Prostate gland (tissue), 2 donors: ENCODE results near the gene ARHGAP24. TPM values are rescaled to one million over a fixed set of nuclear protein-coding genes. Genes with fewer than 3 reads are reported as not detected.

ENCODE experiments used
- DNase-seq: peaks from one replicate; pipeline ENCODE4 v3.0.0-alpha.2; 2019; ENCODE audit warnings: low spot score
- H3K27ac ChIP-seq, 2 donors: fragments of 200-600 bp; sonication (generic); 2 replicates each; pipeline ENCODE4 v1.5.1; 2017 to 2019
- H3K27me3 ChIP-seq: fragments of 200-600 bp; sonication (generic); replicated peaks from 2 replicates; pipeline ENCODE4 v1.5.1; 2019; ENCODE audit not compliant: insufficient read depth
- H3K36me3 ChIP-seq, 2 donors: fragments of 200-600 bp; sonication (generic); 1 replicate in 1 of 2; 2 replicates in 1 of 2; pipeline versions ENCODE4 v1.5.1 to v1.8.1; 2017 to 2019
- H3K4me1 ChIP-seq: fragments of 200-600 bp; sonication (generic); replicated peaks from 2 replicates; pipeline ENCODE4 v1.5.1; 2019
- H3K4me3 ChIP-seq, 2 donors: fragments of 200-600 bp; sonication (generic); 2 replicates each; pipeline ENCODE4 v1.5.1; 2017 to 2019
- H3K9me3 ChIP-seq: fragments of 200-600 bp; sonication (generic); 2 replicates; pipeline ENCODE4 v1.5.1; 2017
- CTCF ChIP-seq, 4 experiments: fragments of 200-600 bp in 2 of 4; fragments of 450-650 bp in 2 of 4; sonication (generic) in 2 of 4; IDR thresholded peaks; 1 replicate in 3 of 4; 2 replicates in 1 of 4; pipeline ENCODE4 v1.5.1; 2016 to 2019; ENCODE audit warnings: antibody characterized with exemption in 4 of 4, mild to moderate bottlenecking in 2 of 4, moderate library complexity in 2 of 4
- POLR2A ChIP-seq: fragments of 450-650 bp; IDR thresholded peaks from one replicate; pipeline ENCODE4 v1.6.1; 2016; ENCODE audit warnings: antibody characterized with exemption, mild to moderate bottlenecking
- POLR2AphosphoS5 ChIP-seq: sonication (generic); formaldehyde crosslinking; IDR thresholded peaks from one replicate; pipeline ENCODE4 v1.6.1; 2017; ENCODE audit warnings: antibody characterized with exemption
- WGBS: methylation state at CpG from one replicate; pipeline ENCODE4 v1.1.5; 2018; 5-methylcytosine and 5-hydroxymethylcytosine counted together
- intact Hi-C: fragments of 100-400 bp; cut with DNase I; formaldehyde crosslinking; loops from one replicate; pipeline ENCODE4 v1.14.2; 2022
- total RNA-seq, 2 donors: library from RNA; depleted of rRNA; stranded (reverse); fragments of >200 nt; gene quantifications; one replicate each; pipeline ENCODE4 v1.1.0, GENCODE V29; 2016

ARHGAP24 gene
- total RNA-seq, 2 donors from 2014 or later: 6.7 to 7.4 TPM

- 68% methylated on average over 1 of the region's 1 CpG for WGBS
- TF ChIP-seq CTCF (IDR thresholded peaks at IDR 0.05) (no peak), POLR2AphosphoS5 (no peak), POLR2A (no peak)
- no peaks in the 10 kb centered on the region for H3K9me3 ChIP-seq
Observed at GRCh38 chr4:86011117-86011516, 536.2 kb downstream of the ARHGAP24 start.

DNA sequence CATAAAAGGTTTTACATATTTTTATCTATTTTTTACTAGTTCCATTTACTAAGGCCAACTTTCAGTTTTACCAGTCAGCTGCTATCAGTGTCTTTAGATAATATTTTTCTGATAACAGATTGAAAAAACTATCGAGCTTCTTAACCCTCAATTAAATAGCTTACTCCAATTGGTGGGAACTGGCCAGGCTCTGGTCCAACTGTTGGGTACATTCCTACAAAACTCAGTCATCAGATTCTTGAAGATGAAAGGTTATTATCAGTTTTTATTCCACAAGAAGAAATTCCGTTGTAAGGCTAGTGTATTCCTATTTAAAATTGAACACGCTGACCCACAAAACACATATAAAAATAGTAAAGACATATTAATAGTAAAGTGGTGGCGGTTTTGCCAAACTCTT is 538.7 kb downstream of the ARHGAP24 start:
- 66% methylated on average over 4 of the region's 4 CpGs for WGBS
- Histone ChIP-seq H3K9me3 (no peaks in the 10 kb centered on the region), H3K36me3 (no peaks in the 10 kb centered on the region), H3K27me3 (no peaks in the 10 kb centered on the region), H3K4me1 (no peaks in the 10 kb centered on the region), H3K27ac (no peak overlapping the region), H3K4me3 (no peak overlapping the region)
- TF ChIP-seq POLR2AphosphoS5 (no peak), CTCF (IDR thresholded peaks at IDR 0.05) (no peak), POLR2A (no peak)
- no peak for DNase-seq
- intact Hi-C loops: no loop called here

More at GRCh38 chr4:86011117-86011516, 536.2 kb downstream of the ARHGAP24 start:
- Histone ChIP-seq H3K27me3 (no peaks in the 10 kb centered on the region), H3K4me1 (no peaks in the 10 kb centered on the region), H3K36me3 (no peaks in the 10 kb centered on the region), H3K4me3 (no peak overlapping the region), H3K27ac (no peak overlapping the region)
- DNase-seq: no peak
- intact Hi-C loops: no loop called here

GRCh38 chr4:86014599-86014998 is 539.6 kb downstream of the ARHGAP24 start:
- Histone ChIP-seq H3K4me1 (no peaks in the 10 kb centered on the region), H3K27me3 (no peaks in the 10 kb centered on the region), H3K4me3 (no peak overlapping the region), H3K9me3 (no peaks in the 10 kb centered on the region), H3K27ac (no peak overlapping the region), H3K36me3 (no peaks in the 10 kb centered on the region)
- intact Hi-C loops: no loop called here
- no peak for TF ChIP-seq CTCF (IDR thresholded peaks at IDR 0.05)
- TF ChIP-seq POLR2AphosphoS5: no peak
- no peak for TF ChIP-seq POLR2A
- 96% methylated on average over 5 of the region's 5 CpGs for WGBS
- no peak for DNase-seq

DNA sequence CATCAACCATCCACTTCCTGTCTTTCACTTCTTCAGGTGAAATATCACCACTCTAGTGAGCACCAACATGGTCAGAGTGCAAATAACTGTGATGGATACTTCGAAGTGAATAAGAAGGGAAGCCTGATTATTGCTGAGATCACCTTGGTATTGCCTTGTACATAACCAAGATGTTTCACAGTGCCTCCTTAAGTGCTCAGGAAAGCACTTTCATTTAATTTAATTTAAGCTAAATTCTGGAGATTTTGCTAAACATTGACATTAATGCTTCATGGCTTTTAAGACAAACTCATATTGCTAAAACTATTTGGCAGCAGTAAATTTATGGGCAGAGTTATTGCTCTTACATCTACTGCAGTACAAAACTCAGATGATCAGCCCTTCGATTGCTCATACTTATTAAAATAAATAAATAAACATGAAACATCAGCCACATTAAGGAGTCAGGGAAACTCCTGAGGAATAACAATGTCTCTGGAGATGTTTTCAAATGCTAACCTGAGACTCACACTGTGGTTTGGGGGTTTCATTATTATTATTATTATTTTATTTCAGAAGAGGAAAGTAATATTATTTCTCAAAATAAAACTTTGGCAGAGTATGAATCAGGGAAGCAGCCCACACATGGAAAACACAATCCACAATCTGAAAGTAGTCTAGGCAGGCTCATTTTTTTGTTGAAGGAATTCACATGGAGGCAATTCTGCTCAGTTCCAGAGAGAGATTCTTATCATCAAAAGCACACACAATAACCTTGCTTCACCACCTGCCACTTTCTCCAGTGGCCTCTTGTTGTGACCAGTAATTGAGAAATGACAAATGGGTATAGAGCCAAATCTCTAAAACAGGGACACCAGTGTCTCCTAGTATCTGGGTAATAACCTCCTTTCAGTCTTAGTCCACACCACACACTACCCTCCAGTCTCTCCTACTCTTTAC is 540.7 kb downstream of the ARHGAP24 start:
- Histone ChIP-seq H3K4me1 (no peaks in the 10 kb centered on the region), H3K27me3 (no peaks in the 10 kb centered on the region), H3K27ac (no peak overlapping the region), H3K36me3 (no peaks in the 10 kb centered on the region), H3K9me3 (no peaks in the 10 kb centered on the region), H3K4me3 (no peak overlapping the region)
- no peak for DNase-seq
- 71% methylated on average over 2 of the region's 2 CpGs for WGBS
- no peak for TF ChIP-seq POLR2AphosphoS5
- no peak for TF ChIP-seq CTCF (IDR thresholded peaks at IDR 0.05)
- intact Hi-C loops: no loop called here

- no peak for DNase-seq
- Histone ChIP-seq H3K27ac (no peak overlapping the region), H3K9me3 (no peaks in the 10 kb centered on the region), H3K36me3 (no peaks in the 10 kb centered on the region), H3K27me3 (no peaks in the 10 kb centered on the region), H3K4me1 (no peaks in the 10 kb centered on the region), H3K4me3 (no peak overlapping the region)
- whole genome bisulfite sequencing: 97% methylated on average over 1 of the region's 1 CpG
- TF ChIP-seq POLR2A: no peak
- TF ChIP-seq POLR2AphosphoS5: no peak
- TF ChIP-seq CTCF (IDR thresholded peaks at IDR 0.05): no peak
- intact Hi-C loops: no loop called here
Observed at GRCh38 chr4:86019362-86019761, 544.4 kb downstream of the ARHGAP24 start.
